ENCODE data around the gene USH2A.

Gene USH2A

DNA sequence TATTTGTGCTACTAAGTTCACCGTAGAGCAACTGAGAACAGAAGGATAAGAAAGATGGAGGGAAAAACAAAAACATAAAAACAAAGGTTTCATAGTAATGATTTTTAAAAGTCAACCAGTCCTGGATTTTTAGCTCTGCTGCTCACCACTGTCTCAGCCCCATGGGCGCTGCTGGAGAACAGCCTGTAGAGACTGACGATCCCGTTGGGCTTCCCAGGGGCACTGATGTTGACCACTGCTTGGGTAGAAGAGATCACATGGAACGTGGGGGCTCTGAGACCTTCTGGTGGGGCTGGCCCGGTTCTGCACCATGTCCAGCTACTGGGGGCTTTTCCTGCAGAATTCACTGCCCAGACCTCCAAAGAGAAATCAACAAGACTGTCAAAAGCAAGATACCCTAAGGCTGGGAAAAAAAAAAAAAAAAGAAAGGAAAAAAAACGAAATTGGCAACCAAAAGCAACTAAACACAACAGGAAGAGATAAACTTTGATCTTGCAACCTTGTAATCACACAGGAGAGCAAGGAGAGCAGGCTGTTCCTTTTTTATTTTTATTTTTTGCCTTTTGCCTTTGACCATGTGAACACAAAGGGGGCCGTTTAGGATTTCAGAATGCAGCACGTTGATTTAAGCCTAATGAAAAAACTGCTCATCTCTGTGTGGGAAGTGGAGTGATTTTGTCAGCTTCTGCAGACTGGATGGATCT lies 772.6 kb downstream of the USH2A start:
- H3K27ac ChIP-seq = no peak overlapping the region
- DNase-seq (ENCODE audit: low spot score) = no peak
- TF ChIP-seq, protein P1, sequence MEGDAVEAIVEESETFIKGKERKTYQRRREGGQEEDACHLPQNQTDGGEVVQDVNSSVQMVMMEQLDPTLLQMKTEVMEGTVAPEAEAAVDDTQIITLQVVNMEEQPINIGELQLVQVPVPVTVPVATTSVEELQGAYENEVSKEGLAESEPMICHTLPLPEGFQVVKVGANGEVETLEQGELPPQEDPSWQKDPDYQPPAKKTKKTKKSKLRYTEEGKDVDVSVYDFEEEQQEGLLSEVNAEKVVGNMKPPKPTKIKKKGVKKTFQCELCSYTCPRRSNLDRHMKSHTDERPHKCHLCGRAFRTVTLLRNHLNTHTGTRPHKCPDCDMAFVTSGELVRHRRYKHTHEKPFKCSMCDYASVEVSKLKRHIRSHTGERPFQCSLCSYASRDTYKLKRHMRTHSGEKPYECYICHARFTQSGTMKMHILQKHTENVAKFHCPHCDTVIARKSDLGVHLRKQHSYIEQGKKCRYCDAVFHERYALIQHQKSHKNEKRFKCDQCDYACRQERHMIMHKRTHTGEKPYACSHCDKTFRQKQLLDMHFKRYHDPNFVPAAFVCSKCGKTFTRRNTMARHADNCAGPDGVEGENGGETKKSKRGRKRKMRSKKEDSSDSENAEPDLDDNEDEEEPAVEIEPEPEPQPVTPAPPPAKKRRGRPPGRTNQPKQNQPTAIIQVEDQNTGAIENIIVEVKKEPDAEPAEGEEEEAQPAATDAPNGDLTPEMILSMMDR (IDR thresholded peaks at IDR 0.05) = no peak
- H3K4me3 ChIP-seq = no peak overlapping the region

DNA sequence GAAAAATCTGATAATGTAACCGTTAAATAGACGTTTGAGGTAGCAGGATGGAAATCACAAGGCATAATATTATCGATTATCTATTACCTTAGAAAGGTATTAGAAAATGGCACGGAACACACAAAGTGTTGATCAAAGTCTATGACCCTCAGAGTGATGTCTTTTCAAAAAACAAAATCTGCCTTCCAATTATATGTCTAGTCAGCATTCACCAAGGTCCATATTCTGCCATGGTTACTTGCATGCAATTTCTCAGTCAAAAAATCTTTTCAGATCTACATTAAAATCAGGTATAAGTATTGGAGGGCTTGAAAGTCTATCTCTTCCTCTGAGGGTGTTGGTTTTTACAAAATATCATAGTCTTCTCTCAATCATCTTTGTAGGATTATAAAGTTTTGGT lies 774.3 kb downstream of the USH2A start:
- TF ChIP-seq, protein P1 (IDR thresholded peaks at IDR 0.05) = no peak
- no peak overlapping the region for H3K27ac ChIP-seq
- H3K4me3 ChIP-seq = no peak overlapping the region
- DNase-seq (ENCODE audit: low spot score) = no peak

- DNase-seq (ENCODE audit: low spot score) = no peak
- Histone ChIP-seq H3K27ac (no peak overlapping the region), H3K4me3 (no peak overlapping the region)
- TF ChIP-seq, protein P1 (IDR thresholded peaks at IDR 0.05) = no peak
These were observed 775.5 kb downstream of the USH2A start for GRCh38 chr1:215647738-215648137.

GRCh38 chr1:215645861-215646260 lies 777.4 kb downstream of the USH2A start:
- DNase-seq (ENCODE audit: low spot score) = no peak
- Histone ChIP-seq H3K27ac (no peak overlapping the region), H3K4me3 (no peak overlapping the region)
- TF ChIP-seq, protein P1 (IDR thresholded peaks at IDR 0.05) = no peak

GRCh38 chr1:215645182-215645581 lies 778.1 kb downstream of the USH2A start:
- H3K27ac ChIP-seq = no peak overlapping the region
- H3K4me3 ChIP-seq = no peak overlapping the region
- no peak for DNase-seq (ENCODE audit: low spot score)
- TF ChIP-seq, protein P1 (IDR thresholded peaks at IDR 0.05) = no peak

GRCh38 chr1:215643592-215644321 lies 779.5 kb downstream of the USH2A start:
- Histone ChIP-seq H3K4me3 (no peak overlapping the region), H3K27ac (no peak overlapping the region)
- no peak for DNase-seq (ENCODE audit: low spot score)
- TF ChIP-seq, protein P1 (IDR thresholded peaks at IDR 0.05) = no peak

Data from coronary artery (tissue), 2 donors.